ENCODE data around the gene CACNA1B.

Gene CACNA1B

GRCh38 chr9:137920753-137921152 lies 43.2 kb downstream of the CACNA1B start:
- DNase-seq (ENCODE audit: low read depth in 2 of 2): no peak

GRCh38 chr9:137924169-137924568 lies 46.6 kb downstream of the CACNA1B start:
- DNase-seq (ENCODE audit: low read depth in 2 of 2): no peak

- no peak for DNase-seq (ENCODE audit: low read depth in 2 of 2)
These were observed 47.3 kb downstream of the CACNA1B start for GRCh38 chr9:137924761-137925369.

GRCh38 chr9:137943655-137944054 lies 66.1 kb downstream of the CACNA1B start:
- DNase-seq (ENCODE audit: low read depth in 2 of 2): no peak

- DNase-seq (ENCODE audit: low read depth in 2 of 2): no peak
These were observed 68.0 kb downstream of the CACNA1B start for GRCh38 chr9:137945581-137945980.

GRCh38 chr9:137946993-137947392 lies 69.4 kb downstream of the CACNA1B start:
- DNase-seq (ENCODE audit: low read depth in 2 of 2): no peak

GRCh38 chr9:137948642-137949041 lies 71.1 kb downstream of the CACNA1B start:
- DNase-seq (ENCODE audit: low read depth in 2 of 2): no peak

GRCh38 chr9:137949260-137949659 lies 71.7 kb downstream of the CACNA1B start:
- DNase-seq (ENCODE audit: low read depth in 2 of 2): no peak

- no peak for DNase-seq (ENCODE audit: low read depth in 2 of 2)
These were observed 73.5 kb downstream of the CACNA1B start for GRCh38 chr9:137951107-137951506.

- no peak for DNase-seq (ENCODE audit: low read depth in 2 of 2)
These were observed 74.3 kb downstream of the CACNA1B start for GRCh38 chr9:137951597-137952490.

- no peak for DNase-seq (ENCODE audit: low read depth in 2 of 2)
These were observed 75.5 kb downstream of the CACNA1B start for GRCh38 chr9:137952976-137953666.

- DNase-seq (ENCODE audit: low read depth in 2 of 2): no peak
These were observed 76.3 kb downstream of the CACNA1B start for GRCh38 chr9:137953683-137954438.

- DNase-seq (ENCODE audit: low read depth in 2 of 2): no peak
These were observed 77.6 kb downstream of the CACNA1B start for GRCh38 chr9:137955224-137955570.

GRCh38 chr9:137955586-137955985 lies 78.0 kb downstream of the CACNA1B start:
- DNase-seq (ENCODE audit: low read depth in 2 of 2): no peak

- DNase-seq (ENCODE audit: low read depth in 2 of 2): no peak
These were observed 78.5 kb downstream of the CACNA1B start for GRCh38 chr9:137956039-137956438.

GRCh38 chr9:137956688-137957385 lies 79.3 kb downstream of the CACNA1B start:
- DNase-seq (ENCODE audit: low read depth in 2 of 2): no peak

GRCh38 chr9:137959641-137960411 lies 82.2 kb downstream of the CACNA1B start:
- no peak for DNase-seq (ENCODE audit: low read depth in 2 of 2)

- no peak for DNase-seq (ENCODE audit: low read depth in 2 of 2)
These were observed 82.9 kb downstream of the CACNA1B start for GRCh38 chr9:137960496-137960895.

GRCh38 chr9:137963525-137963924 lies 85.9 kb downstream of the CACNA1B start:
- DNase-seq (ENCODE audit: low read depth in 2 of 2): no peak

- no peak for DNase-seq (ENCODE audit: low read depth in 2 of 2)
These were observed 87.7 kb downstream of the CACNA1B start for GRCh38 chr9:137965177-137965795.
